GM18526 (cell line): Measurements from ENCODE around the gene EYA3.

ENCODE experiments used
- POLR2A ChIP-seq: IDR thresholded peaks from 3 replicates; pipeline ENCODE4 v1.6.1; 2011; ENCODE audit not compliant: insufficient read length; ENCODE audit errors: extremely low read depth

Gene EYA3, protein sequence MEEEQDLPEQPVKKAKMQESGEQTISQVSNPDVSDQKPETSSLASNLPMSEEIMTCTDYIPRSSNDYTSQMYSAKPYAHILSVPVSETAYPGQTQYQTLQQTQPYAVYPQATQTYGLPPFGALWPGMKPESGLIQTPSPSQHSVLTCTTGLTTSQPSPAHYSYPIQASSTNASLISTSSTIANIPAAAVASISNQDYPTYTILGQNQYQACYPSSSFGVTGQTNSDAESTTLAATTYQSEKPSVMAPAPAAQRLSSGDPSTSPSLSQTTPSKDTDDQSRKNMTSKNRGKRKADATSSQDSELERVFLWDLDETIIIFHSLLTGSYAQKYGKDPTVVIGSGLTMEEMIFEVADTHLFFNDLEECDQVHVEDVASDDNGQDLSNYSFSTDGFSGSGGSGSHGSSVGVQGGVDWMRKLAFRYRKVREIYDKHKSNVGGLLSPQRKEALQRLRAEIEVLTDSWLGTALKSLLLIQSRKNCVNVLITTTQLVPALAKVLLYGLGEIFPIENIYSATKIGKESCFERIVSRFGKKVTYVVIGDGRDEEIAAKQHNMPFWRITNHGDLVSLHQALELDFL

DNA sequence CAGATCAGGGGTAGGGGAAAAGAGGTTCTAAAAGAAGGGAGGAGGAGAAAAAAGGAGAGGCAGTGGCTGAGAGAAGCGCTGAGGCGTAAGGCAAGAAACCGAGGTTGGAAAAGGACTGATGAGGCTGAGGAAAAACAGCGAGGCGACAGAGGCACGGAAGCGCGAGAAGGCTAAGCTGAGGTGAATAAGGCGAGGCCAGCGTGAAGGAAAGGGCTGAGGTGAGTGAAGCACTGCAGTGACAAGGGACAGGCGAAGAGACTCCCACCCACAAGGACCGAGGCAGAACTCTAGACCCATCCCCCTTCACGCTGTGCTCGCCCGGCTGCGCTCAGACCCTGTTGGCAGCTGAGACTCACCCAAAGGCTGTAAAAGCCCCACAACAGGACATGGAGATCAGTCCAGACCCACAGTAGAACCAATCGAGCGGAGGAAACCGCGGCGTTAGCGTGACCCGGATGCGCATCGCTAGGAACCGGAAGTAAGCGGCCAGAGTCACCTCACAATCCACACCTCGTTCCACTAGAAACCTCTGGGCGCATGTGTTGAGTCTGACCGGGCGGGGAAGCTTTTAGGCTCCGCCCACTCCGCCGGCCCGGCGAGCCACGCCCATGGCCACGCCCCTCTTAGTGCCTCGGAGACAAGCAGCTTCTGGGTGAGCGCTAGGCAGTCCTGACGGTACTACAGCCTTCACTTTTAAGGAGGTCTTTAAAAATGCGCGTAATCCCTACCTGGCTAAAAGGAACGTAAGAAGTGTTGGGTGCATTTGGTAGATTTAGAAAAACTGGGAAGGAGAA, at the start of gene EYA3:
TSS of gene EYA3 (minus strand) at position 443 of the 794 bp plus-strand sequence. CDS start 30,584 bp downstream, outside the sequence.
- peak; percentile 86 for TF ChIP-seq POLR2A

- TF ChIP-seq POLR2A = no peak
These were observed 48.7 kb upstream of the EYA3 start for GRCh38 chr1:28136922-28137613.

DNA sequence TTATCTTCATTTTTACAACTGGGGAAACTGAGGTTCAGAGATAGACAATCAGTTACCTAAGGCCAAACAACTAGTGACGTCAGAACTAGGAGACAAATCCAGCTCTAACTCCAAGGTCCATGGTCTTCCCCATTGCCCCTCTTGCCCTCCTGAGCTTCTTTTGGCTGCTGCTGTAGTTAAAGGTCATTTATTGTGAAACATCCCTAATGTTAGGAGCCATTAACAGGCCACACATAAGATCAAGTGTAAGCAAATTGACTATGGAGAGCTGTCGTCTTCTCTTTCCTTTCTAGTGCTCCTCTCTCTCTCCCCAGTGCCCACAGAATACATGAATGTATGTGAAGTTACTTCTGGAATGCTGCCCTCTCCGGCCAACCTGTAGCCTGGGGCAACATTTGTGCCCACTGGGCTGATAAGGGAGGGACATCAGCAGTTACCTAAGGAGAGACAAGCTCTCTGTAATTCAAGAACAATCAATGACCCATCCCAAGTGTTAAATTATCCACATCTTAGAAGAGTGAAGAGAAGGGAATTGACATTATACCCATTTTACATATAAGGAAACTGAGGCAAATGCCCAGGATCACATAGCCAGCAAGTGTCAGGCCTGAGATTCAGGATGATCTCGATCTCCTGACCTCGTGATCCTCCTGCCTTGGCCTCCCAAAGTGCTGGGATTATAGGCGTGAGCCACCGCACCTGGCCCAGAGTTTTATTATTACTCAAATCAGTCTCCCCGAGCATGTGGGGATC, 47.9 kb upstream of the EYA3 start:
- no peak for TF ChIP-seq POLR2A

DNA sequence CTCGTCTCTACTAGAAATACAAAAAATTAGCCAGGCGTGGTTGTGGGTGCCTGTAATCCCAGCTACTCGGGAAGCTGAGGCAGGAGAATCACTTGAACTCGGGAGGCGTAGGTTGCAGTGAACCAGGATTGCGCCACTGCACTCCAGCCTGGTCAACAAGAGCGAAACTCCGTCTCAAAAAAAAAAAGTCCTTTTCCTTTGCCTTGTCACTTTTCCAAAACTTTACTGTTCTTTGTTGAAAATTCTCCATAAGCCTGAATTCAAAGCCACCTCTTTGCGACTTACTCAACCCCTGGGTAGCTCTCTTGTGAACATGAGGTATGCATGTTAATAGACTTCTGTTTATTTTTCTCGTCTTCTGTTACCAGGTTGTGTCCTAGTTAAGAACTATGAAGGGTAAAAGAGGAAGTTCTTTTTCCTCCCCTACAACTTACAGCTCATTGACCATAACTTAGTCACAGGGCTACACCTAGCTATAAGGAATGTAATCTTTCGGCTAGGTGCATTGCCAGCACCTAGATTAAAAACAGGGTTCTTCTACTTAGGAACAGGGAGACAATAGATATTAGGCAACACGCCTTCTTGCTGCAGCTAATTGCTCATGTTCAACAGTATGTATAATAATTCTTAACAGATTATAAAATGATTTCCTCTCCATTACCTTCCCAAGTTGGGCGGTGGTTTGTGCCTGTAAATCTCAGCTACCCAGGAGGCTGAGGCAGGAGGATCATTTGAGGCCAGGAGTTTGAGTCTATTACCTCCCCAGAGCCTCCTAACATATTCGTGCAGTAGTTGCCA, 47.2 kb upstream of the EYA3 start:
- TF ChIP-seq POLR2A = no peak

GRCh38 chr1:28134651-28135207, 46.3 kb upstream of the EYA3 start:
- TF ChIP-seq POLR2A = no peak

DNA sequence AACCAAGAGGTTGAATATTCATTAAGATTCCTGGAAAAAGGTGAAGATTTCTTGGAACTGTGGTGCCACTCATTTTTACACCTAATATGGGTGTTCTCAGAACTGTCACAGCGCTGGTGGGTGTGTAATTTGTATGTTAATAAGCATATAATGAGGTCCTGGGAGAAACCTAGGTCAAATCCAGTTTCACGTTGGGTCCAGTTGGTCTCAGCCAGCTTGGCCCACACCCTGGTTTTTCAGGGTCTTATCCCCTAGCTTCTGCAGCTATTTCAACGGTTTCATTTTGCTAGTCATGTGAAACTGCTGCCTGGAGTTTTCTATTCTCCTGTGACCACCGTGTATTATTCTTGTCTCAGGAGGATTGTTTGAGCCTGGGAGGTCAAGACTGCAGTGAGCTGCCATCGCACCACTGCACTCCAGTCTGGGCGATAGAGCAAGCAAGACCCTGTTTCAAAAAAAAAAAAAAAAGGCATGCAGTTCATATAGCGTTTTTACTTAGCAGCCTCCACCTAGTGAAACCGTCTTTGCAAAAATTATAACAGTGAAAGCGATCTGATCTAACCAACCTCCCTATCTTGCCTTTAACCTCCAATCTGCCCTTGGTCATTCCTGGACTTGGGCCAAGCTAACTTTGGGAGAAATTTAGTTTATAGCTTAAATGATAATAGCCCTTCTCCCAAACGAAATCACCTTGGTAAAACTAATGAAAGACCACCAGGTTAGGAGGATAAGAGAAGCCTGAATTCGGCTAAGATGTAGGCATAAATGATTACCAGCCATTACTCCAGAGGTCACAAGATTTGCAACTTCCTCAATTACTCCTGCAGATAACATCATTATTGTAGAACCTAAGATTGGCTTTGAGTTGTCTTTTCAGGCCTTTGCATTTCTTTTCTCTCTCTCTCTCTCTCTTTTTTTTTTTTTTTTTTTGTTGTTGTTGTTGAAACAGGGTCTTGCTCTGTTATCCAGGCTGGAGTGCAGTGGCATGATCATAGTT, 44.1 kb upstream of the EYA3 start:
- TF ChIP-seq POLR2A = no peak

- no peak for TF ChIP-seq POLR2A
These were observed 42.5 kb upstream of the EYA3 start for GRCh38 chr1:28130901-28131300.

DNA sequence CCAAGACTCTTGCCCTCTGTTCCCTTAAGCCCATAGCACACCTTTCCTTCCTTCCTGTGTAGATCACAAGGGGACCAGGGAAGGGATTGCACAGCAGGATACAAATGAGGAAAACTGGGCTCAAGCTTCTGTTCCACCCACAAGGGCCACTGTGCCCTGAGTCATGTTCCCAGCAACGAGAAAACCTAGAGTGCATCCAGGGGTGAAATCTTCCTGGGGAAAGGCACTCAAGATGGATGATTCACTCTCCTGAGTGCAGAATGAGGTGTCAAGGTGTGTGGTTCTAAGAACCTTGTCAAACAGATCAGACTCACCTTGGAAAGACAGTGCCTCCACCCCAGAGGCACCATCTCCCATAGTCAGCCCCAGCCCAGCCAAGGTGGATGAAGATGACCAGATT, 40.7 kb upstream of the EYA3 start:
- no peak for TF ChIP-seq POLR2A

GRCh38 chr1:28127617-28128257, 39.3 kb upstream of the EYA3 start:
- TF ChIP-seq POLR2A = no peak

DNA sequence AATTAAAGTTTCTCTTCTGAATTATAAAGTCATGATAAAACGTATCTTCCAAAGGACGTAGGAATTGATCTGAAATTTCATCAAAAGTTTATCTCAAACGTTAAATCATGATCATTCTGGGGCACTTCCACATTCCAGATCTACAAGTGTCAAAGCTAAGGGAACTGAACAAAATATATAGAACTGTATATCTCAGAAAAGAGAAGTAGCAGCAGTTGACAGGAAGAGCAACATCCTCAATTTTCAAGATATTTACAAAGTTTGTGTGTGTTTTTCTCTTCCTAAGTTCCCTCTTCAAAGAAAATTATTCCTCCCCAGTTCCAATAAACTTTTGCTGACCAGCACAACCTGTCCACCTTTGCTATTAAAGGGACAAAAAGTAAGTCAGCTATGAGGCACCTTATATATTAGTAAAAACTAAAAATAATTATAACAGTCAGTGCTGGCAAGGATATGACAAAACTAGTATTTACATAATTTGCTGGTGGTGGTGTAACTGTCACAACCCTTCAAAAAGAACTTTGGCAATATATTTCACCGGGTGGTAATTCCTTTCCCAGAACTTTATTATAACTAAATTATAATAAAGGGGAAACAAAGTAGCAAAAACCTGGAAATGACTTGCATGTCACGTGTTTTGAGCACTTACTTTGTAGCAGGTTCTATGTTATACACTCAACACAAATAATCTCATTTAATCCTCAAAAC, 38.5 kb upstream of the EYA3 start:
- TF ChIP-seq POLR2A = no peak

GRCh38 chr1:28126212-28126611, 37.8 kb upstream of the EYA3 start:
- no peak for TF ChIP-seq POLR2A
